NCI-H187 (cell line): Measurements from ENCODE around the gene SLU7.

Source experiments
- DNase-seq, 2 experiments: peaks; one replicate each; lab custom pipeline; 2025; lab: John Stamatoyannopoulos, UW

SLU7 gene

DNA sequence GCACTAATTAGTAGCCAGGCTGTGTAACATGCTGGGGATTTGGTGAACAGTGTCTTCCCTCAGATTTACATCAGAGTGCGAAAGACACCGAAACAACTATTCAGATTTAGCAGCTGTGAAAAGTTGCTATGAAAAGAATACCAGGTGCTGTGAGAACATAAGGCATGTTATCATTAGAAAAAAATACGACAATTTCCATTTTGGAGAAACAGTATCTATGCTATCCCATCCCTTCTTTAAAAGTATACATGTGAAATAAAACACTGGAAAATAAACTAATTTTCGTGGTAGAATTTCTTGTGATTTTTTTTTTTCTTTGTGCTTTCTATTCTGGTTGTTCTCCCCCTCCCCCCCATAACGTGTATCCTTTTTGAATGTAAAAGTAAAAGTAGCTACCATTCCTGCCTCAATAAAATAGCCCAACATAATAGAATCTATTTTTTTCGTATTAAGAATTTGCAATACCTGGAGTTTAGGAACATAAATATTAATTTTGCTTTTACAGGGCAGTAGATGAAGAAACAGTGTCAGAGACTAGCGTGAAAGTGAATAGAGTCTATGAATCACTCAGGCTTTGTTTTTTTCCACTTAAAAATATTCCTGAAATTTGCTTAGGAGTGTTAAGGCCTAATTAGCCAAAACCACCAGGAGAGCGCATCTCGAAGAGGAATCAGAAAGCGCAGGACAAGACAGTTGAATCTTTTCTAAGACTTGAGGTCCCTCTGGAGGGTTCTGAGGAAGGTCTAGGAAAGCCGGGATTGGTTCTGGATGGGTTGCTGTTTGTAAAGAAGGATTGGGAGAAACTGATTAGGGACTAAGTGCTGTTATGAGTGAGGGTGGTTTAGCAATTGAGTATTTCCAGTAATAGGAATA, 813 bp upstream of the SLU7 start:
- no peak for DNase-seq

DNA sequence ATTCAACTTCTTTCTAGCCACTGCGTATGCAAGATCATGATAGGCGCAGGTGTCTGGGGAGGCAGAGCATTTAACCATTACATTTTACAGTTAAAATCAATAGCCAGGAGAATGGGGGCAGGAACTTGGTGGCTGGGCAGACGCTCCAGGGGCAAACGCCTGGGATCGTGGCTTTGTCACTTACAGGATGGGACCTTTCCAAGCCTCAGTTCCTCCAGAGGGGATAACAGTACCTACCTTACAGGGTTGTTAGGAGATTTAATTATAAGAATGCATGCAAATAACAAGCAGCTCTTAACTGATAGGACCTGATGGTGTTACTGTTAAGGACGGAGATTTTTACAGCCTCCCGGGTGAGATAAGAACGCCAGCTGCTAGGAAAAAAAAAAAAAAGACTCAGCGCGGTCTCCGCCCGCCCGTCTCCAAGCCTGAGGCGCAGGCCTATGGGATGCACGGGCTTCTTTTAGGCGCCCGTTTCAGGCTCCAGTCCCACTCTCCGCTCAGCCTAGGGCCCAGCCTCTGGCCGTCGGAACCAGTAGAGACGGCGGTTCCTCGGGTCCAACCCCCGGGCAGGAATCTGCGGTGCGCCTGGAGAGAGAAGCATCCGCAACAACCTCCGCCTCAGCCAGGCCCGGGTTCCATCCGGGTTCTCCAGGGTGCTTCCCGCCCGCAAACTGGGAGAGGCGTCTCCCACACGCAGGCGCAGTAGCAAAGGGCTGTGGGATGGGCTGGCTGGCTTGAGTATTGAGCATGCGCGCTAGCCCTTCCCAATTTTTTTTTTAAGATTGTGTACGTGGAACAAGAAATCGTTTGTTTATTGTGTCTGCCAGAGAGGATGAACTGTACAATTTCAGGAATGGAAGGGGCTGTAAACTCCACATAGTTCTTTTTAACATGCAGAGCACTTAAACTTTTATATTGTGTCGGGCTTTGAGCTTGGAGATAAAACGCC, 19.2 kb downstream of the SLU7 start, which contains the start of gene FAM200C:
TSS of gene FAM200C (minus strand) at position 653 of the 952 bp plus-strand sequence. CDS start 4,564 bp downstream, outside the sequence.
- DNase-seq: peak; percentile 79 to 90

GRCh38 chr5:160398806-160399205, 20.1 kb downstream of the SLU7 start:
- DNase-seq: no peak

- no peak for DNase-seq
Observed at GRCh38 chr5:160397492-160397891, 21.4 kb downstream of the SLU7 start.

- no peak for DNase-seq
Observed at GRCh38 chr5:160395111-160395510, 23.8 kb downstream of the SLU7 start.

GRCh38 chr5:160390787-160391696, 27.8 kb downstream of the SLU7 start:
- no peak for DNase-seq

GRCh38 chr5:160387445-160387844, 31.4 kb downstream of the SLU7 start:
- DNase-seq: no peak

GRCh38 chr5:160385496-160385895, 33.4 kb downstream of the SLU7 start:
- no peak for DNase-seq

DNA sequence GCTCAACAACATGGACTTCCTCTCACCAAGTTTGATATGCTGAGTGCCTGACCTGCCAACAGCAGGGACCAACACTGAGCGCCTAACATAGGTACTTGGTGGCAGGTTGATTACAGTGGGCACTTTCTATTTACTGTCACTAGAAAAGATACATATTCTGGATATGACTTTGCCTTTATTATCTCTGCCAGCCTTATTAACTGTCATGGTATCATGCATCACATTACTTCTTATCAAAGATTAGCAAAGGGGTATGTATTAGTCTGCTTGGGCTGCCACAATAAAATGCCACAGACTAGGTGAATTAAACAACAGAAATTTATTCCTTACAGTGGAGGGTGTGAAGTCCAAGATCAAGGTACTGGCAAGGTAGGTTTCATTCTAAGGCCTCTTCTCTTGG, 34.2 kb downstream of the SLU7 start:
- no peak for DNase-seq

- DNase-seq: no peak
Observed at GRCh38 chr5:160382346-160382745, 36.5 kb downstream of the SLU7 start.

DNA sequence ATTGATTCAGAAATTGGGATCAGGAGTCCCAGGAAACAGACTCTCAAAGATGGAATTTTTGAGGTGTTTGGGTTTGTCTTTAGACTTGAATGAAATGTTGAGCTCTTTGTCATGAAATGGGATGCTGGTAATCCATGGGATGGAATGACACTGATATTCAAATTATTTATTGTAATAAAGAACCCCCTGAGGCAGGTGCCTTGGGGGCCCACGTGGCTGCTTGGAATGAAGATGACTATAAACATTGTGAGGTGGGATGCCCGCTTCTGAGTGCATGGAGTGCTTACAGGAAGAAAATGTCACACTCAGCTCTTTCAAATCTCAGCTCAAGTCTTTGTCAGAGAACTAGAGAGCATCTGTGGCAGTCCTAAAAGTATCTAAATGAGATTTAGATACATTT, 38.8 kb downstream of the SLU7 start:
- no peak for DNase-seq

- no peak for DNase-seq
Observed at GRCh38 chr5:160379511-160379910, 39.4 kb downstream of the SLU7 start.

- DNase-seq: no peak
Observed at GRCh38 chr5:160378330-160378729, 40.6 kb downstream of the SLU7 start.

- DNase-seq: no peak
Observed at GRCh38 chr5:160377651-160378050, 41.2 kb downstream of the SLU7 start.

- no peak for DNase-seq
Observed at GRCh38 chr5:160376416-160376815, 42.5 kb downstream of the SLU7 start.

- DNase-seq: no peak
Observed at GRCh38 chr5:160375701-160376100, 43.2 kb downstream of the SLU7 start.

- DNase-seq: no peak
Observed at GRCh38 chr5:160375166-160375565, 43.7 kb downstream of the SLU7 start.

DNA sequence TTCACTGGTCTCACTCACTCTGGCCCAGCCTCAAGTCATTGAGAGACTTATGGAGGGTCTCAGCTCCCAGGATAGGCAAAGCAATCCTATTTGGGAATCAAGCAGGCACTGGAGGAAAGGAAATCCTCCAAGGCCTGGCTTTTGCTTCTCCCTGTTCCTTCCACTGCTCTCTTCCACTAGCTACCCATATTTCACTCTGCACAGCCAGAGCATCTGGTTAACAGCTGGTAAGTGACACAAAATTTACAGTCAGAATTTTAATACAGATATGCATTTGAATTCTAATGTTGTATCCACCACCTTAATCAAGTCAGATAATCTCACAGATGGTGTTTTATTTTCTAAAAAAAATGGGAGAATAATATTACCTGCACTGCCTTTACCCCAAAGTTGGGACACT, 47.6 kb downstream of the SLU7 start:
- no peak for DNase-seq

- no peak for DNase-seq
Observed at GRCh38 chr5:160370713-160371034, 48.2 kb downstream of the SLU7 start.

DNA sequence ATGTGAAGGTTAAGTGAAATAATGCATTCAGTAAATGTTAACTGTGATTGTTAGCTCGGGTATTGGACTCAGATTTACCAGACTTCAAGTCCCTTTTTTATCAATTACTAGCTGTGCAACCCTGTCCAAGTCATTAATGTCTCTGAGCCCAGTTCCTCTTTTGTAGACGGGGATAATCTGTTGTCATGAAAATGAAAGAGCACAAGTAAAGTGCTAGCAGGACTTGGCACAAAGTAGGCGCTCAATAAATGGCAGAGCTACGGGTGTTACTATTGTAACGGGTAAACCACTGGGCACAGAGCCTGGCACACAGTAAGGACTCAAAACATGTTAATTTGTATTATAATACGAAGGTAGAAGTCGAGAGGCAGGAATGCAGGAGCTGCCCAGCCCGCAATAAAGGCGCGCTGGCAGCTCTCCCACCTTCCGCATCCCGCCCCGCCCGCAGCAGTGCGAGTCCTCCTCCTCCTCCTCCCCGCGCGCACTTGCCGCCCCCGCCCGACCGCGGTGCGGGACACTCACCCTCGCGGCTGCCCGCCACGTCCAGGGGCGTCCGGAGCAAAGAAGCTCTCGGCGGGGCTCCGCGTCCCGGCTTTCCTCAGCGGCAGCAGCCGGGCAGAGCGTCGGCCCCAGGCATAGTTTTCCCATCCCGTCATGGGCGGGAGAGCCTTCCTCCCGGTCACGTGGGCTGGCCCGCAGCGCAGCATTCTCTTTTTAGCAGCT, 48.7 kb downstream of the SLU7 start, which contains the start of gene C1QTNF2:
TSS of gene C1QTNF2 (minus strand) at position 637 of the 723 bp plus-strand sequence. CDS start 15,615 bp downstream, outside the sequence.
- DNase-seq: no peak

GRCh38 chr5:160367885-160368284, 51.0 kb downstream of the SLU7 start:
- no peak for DNase-seq
